Measurements from ENCODE around the gene SDK1.

Gene SDK1

DNA sequence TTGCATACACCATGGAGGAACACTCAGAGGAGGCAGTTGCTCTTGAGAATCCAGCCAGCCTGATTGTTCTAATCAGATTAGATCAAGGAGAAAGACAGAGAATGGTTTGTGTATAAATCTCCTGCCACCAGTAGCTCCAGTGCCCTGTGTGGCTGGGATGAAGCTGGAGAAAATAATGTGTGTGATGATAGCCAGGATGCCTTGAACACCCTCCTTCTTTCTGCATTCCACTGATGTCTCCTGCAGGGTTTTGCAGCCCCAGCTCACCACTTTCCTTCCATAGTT is 766.4 kb downstream of the SDK1 start:
- DNase-seq, result no peak

DNA sequence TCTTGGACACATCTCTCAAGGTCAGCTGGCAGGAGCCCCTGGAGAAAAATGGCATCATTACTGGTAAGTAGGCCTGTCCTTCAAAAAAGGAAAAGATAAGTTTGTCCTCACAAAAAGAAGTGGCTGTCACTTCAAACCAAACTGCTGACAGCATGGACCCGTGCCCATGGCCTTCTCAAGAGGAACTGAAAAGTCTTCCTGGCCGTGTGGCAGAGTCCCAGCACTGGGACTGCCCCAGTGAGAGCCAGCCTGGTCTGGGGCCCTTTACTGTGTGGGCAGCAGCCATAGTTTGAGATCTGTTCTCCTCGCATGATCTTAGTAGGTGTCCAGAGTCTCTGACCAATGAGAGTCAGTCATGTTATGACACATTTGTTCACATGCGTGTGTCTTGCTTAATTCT is 766.8 kb downstream of the SDK1 start:
- no peak for DNase-seq

- no peak for DNase-seq
Measured at GRCh38 chr7:4068286-4068685, 767.2 kb downstream of the SDK1 start.

- no peak for DNase-seq
Measured at GRCh38 chr7:4069268-4070095, 768.4 kb downstream of the SDK1 start.

GRCh38 chr7:4070214-4070613 is 769.2 kb downstream of the SDK1 start:
- no peak for DNase-seq

GRCh38 chr7:4071370-4072058 is 770.5 kb downstream of the SDK1 start:
- DNase-seq, result no peak

GRCh38 chr7:4072161-4072925 is 771.3 kb downstream of the SDK1 start:
- no peak for DNase-seq

DNA sequence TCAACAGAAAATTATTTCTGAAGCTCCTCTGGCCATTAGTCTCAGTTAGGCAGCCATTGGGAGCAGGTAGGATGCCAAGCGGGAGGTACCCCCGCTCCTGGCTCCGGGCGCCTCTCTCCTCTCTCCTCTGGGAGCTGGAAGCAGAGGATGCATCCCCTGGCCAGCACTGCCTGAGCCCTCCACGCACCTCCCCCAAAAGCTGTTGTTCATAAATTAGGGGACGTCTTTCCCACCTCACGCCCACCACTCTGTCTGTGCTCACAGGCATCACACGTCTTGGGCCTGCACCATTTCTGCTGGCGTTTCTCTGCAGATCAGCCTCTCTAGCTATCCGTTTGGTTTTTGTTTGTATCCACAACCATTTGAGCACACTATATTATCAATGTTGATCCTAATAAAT is 772.0 kb downstream of the SDK1 start:
- no peak for DNase-seq

GRCh38 chr7:4073750-4074149 is 772.7 kb downstream of the SDK1 start:
- DNase-seq, result no peak

- DNase-seq, result no peak
Measured at GRCh38 chr7:4074407-4074806, 773.4 kb downstream of the SDK1 start.

DNA sequence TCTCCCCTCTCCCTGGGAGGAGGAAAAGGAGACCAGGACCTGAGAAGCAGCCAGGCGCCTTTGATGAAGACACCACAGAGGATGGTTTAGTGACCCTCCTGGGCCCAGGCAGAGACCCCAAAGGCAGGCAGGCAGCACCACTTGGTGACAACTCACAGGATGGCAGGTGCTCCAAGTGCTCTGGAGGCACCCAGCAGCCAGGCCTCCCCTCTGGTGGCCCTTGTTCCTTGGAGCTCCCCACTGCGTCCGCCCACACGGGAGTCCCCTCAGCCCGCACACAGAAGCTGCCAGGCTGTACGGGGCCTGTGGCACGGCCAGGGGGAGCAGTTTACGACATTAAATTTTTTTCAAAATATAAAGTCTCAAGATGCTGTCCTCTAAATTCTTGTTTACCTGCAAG is 773.9 kb downstream of the SDK1 start:
- no peak for DNase-seq

GRCh38 chr7:4076701-4077294 is 775.7 kb downstream of the SDK1 start:
- DNase-seq, result no peak

DNA sequence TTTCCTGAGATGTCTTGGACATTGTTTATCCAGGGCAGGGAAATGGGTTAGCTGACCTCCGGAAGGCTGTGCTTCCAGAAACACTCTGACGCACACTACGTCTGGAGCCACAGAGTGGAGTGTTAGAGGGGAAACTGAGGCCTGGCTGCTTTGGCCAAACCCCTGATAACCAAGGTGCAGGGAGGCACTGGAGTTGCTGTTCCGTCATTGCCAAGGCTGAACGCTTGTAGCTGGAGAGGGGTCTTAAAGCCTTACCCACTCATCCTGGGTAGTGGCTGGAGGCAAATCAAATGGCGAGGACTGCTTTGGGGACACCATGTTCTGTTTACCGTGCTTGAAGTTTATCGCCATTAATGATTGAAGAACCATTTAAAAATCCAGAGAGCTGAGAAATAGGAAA is 776.9 kb downstream of the SDK1 start:
- DNase-seq, result no peak

GRCh38 chr7:4078580-4078979 is 777.5 kb downstream of the SDK1 start:
- DNase-seq, result no peak

DNA sequence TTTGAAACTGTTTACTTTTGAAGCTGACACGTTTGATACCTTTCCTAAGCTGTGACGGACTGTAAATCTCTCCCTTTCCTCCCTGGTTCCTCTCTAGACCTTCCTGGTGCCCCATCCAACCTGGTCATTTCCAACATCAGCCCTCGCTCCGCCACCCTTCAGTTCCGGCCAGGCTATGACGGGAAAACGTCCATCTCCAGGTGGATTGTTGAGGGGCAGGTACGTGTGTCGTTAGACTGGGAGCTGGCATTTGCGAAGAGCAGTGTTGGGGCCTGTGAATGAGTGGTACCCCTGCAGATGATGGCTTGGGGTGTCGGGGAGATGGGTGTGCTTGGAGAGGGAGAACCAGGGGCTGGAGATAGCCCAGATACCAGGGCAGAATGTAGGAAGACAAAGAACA is 778.3 kb downstream of the SDK1 start:
- no peak for DNase-seq

DNA sequence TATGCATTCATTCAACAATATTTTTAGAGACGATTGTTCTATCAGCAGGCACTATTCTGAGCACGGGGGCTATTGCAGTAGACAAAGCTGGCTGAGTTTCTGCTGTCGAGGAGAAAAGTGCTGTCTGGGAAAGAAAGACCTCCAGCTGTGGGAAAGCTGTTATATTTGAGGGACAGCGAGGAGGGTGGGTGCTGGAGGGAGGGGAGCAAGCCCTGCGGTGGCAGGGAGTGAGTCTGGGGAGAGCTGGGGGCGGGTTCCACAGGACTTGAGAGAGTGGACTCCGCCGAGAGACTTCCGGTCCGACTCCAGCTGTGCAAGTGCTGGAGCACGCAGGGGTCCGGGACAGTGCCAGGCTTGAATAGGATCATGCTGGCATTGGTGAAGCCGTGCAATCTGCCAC is 778.9 kb downstream of the SDK1 start:
- DNase-seq, result no peak

GRCh38 chr7:4080954-4081353 is 779.9 kb downstream of the SDK1 start:
- DNase-seq, result no peak

- DNase-seq, result no peak
Measured at GRCh38 chr7:4083513-4083912, 782.5 kb downstream of the SDK1 start.

DNA sequence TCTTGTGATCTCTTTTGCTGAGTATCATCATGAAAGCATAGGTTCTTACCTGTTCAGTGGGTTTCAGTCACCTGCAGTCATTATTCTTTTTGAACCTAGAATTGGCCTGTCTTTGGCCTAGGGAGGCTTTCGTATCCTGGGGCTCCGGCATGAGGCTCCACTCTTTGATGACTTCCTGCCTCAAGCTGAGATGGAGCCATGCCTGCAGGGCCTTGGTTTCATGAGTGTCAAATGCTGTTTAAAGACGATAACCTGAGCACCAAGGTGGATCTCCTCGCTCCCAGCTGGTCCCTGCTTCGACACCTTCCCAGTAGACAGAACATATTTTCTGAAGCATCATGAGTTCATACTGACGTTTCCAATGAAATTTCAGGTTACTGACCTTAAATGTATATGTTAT is 783.2 kb downstream of the SDK1 start:
- DNase-seq, result no peak

GRCh38 chr7:4085937-4086691 is 785.1 kb downstream of the SDK1 start:
- peak; percentile 14 for DNase-seq

GRCh38 chr7:4086723-4087122 is 785.7 kb downstream of the SDK1 start:
- no peak for DNase-seq

DNA sequence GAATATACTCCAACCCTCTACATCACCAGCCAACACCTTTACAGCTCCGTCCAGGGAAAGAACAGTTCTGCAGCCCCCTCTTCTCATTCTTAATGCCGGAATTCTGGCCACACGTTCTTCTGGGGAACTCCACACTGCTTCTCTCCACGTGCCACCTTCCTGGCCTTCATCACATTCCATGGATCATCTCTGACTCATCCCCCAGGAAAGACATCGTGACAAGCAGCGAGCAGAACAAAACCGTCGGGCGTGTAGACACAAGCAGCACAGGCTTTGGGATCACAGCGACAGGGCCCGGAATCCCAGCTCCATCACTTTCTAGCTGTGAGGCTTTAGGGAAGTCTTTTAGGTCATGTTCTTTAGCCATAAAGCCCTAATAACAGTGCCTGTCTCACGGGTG is 790.7 kb downstream of the SDK1 start:
- DNase-seq, result no peak

GRCh38 chr7:4093035-4093434 is 792.0 kb downstream of the SDK1 start:
- DNase-seq, result no peak
